ENCODE measurements around the gene BICC1.
"Not testable (repeated sequence)": the region's sequence is repeated elsewhere in the genome, so short reads cannot be mapped to it uniquely, and the experiment has no call there.

Gene BICC1

GRCh38 chr10:58586282-58587245 is 73.9 kb downstream of the BICC1 start:
- TF ChIP-seq CTCF (conservative IDR thresholded peaks at IDR 0.05; ENCODE audit: low read length): no peak
- no peak overlapping the region for H3K4me3 ChIP-seq (ENCODE audit: low read length)
- no peak for DNase-seq (ENCODE audit: low read depth)

DNA sequence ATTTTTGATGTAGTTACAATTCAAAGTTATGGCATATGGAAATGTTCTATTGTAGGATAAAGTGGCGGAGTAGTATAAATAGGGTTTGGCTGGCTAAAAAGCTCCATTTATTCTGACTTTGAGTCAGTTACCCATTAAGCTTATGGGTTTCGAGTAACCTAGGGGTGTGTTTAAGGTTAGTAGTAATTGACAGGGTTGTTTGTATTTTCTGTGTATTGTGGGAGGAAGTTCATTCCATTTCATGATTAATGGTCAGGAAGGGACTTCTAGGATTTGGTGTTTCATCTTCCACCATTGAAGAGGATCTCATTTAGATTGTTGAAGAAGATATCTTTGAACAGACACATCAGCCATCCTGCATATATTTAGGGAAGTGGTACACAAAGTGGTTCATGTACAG is 75.0 kb downstream of the BICC1 start:
- H3K4me3 ChIP-seq (ENCODE audit: low read length): no peak overlapping the region
- no peak for TF ChIP-seq CTCF (conservative IDR thresholded peaks at IDR 0.05; ENCODE audit: low read length)
- DNase-seq (ENCODE audit: low read depth): no peak

GRCh38 chr10:58588673-58589265 is 76.1 kb downstream of the BICC1 start:
- no peak for DNase-seq (ENCODE audit: low read depth)
- TF ChIP-seq CTCF (conservative IDR thresholded peaks at IDR 0.05; ENCODE audit: low read length): no peak

DNA sequence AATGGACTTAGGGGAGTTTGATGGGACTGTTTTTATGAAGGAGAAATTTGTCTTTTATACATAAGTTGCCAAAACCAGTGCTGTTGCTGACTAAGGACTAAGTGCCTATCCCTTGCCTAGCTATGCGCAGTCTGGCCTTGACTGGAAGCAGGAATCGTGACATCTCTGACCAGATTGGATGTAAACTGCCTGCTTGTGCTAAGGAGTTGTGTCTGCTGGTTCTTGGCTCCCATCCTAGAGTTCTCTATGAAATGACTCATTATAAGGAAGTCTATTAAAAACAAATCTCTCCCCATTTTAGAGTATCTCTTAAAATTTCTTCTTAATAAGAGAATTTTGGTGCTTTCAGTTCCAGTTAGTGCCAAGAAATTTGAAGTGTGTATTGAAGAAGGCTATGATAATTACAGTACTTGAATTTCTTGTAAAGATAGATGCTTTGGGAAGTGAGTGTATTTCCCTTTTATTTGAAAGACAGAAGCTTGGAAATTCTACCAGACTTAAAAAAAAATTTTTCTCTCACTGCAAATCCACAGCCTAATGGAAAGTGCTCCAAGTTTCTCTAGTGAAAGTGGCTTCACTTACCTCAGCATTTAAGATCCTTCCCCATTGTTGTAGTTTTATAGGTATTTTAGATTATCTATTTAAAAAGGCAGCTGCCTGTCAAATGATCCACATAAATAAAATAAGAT is 77.6 kb downstream of the BICC1 start:
- no peak for TF ChIP-seq CTCF (conservative IDR thresholded peaks at IDR 0.05; ENCODE audit: low read length)
- H3K4me3 ChIP-seq (ENCODE audit: low read length): no peak overlapping the region
- peak; percentile 98 for DNase-seq (ENCODE audit: low read depth)

More at GRCh38 chr10:58588673-58589265, 76.1 kb downstream of the BICC1 start:
- no peak overlapping the region for H3K4me3 ChIP-seq (ENCODE audit: low read length)

DNA sequence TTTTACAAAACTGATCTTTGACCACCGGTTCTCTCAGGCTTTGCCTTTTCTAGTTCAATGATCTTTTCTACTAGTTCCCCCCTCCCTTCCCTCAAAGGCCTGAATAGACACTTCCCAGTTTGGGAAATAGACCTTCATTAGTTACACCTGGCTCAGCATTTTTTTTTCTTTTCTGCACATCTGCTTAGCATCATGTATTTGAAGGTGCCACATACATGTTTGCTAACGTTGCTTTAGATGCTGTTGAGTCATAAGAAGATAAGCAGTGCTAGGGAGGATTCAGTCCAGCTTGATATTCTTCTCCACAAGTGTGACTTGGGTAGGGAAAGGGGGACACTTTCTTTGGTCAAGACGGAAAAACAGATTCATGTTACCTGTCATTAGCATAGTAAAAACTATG is 78.3 kb downstream of the BICC1 start:
- TF ChIP-seq CTCF (conservative IDR thresholded peaks at IDR 0.05; ENCODE audit: low read length): no peak
- no peak overlapping the region for H3K4me3 ChIP-seq (ENCODE audit: low read length)
- no peak for DNase-seq (ENCODE audit: low read depth)

DNA sequence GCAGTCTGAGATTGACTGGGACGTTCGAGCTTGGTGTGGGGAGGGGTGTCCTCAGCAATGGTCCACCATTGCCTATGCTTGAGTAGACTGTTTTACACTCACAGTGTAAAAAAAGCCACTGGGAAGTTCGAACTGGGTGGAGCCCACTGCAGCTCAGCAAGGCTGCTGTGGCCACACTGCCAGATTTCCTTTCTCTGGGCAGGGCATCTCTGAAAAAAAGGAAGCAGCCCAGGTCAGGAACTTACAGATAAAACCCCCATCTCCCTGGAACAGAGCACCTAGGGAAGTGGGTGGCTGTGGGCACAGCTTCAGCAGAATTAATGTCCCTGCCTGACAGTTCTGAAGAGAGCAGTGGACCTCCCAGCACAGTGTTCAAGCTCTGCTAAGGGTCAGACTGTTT is 80.3 kb downstream of the BICC1 start:
- no peak overlapping the region for H3K4me3 ChIP-seq (ENCODE audit: low read length)

GRCh38 chr10:58597211-58597610 is 84.5 kb downstream of the BICC1 start:
- not testable (repeated sequence) for DNase-seq (ENCODE audit: low read depth); H3K4me3 ChIP-seq (ENCODE audit: low read length)

More for the DNA sequence above, 80.3 kb downstream of the BICC1 start:
- TF ChIP-seq CTCF (conservative IDR thresholded peaks at IDR 0.05; ENCODE audit: low read length): no peak
- no peak for DNase-seq (ENCODE audit: low read depth)

All from AG10803 (cell line).